ENCODE measurements around the gene CHCHD10.

DNA sequence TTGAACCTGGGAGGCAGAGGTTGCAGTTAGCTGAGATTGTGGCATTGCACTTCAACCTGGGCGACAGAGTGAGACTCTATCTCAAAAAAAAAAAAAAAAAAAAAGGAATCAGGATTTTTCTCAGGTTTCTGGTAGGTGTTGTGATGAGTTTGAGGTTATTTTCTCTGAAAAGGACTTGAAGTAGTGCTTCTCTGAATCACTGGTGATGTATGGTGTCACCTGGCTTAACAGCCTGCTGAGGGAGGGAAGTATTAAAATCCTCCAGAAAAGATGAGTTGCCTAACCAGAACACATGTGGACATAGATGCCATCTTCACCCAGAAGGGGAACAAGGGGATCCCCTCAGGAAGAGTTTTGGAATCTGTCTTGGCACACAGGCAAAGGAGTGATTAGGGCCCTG is 39.1 kb upstream of the CHCHD10 start:
- TF ChIP-seq, protein P1, sequence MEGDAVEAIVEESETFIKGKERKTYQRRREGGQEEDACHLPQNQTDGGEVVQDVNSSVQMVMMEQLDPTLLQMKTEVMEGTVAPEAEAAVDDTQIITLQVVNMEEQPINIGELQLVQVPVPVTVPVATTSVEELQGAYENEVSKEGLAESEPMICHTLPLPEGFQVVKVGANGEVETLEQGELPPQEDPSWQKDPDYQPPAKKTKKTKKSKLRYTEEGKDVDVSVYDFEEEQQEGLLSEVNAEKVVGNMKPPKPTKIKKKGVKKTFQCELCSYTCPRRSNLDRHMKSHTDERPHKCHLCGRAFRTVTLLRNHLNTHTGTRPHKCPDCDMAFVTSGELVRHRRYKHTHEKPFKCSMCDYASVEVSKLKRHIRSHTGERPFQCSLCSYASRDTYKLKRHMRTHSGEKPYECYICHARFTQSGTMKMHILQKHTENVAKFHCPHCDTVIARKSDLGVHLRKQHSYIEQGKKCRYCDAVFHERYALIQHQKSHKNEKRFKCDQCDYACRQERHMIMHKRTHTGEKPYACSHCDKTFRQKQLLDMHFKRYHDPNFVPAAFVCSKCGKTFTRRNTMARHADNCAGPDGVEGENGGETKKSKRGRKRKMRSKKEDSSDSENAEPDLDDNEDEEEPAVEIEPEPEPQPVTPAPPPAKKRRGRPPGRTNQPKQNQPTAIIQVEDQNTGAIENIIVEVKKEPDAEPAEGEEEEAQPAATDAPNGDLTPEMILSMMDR (IDR thresholded peaks at IDR 0.05) = no peak
- TF ChIP-seq POLR2A (IDR thresholded peaks at IDR 0.05) = no peak
- no peak for TF ChIP-seq POLR2AphosphoS5 (IDR thresholded peaks at IDR 0.05; ENCODE audit: insufficient read depth in 1 of 2, low read depth in 1 of 2)
